HTR-8/SVneo (cell line): ENCODE results near the gene HOMER1.
A peak's percentile ranks its signal among the peaks of the same experiment; 100 is the strongest.
"Not testable (repeated sequence)": the region's sequence is repeated elsewhere in the genome, so short reads cannot be mapped to it uniquely, and the experiment has no call there.

Source experiments
- DNase-seq: peaks from one replicate; pipeline ENCODE4 v3.0.0; 2011; ENCODE audit warnings: low spot score, mixed read lengths; ENCODE audit not compliant: insufficient read length
- FAIRE-seq: peaks from 2 replicates; lab custom pipeline; 2011; peaks lifted over from hg19 to GRCh38; lab: Jason Lieb, UNC

Gene HOMER1

DNA sequence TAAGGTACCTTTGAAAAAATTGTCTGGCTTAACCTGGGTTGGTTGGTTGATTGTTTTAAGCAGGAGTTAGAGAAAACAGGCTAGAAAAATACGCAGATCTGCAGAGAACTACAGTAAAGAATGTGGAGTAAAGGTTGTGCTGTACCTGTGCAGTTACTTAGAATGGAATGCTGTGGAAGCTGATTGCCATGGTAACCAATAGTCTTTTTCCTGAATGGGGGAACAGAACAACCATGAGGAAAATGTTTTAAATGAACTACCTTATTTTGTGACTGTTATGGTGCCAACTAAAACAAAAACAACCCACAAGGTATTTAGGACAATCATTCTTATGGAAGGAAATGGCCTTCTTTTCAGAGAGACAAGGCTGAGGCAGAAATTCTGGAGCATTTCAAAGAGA, 4.8 kb upstream of the HOMER1 start:
- DNase-seq (no peak), FAIRE-seq (no peak)

DNA sequence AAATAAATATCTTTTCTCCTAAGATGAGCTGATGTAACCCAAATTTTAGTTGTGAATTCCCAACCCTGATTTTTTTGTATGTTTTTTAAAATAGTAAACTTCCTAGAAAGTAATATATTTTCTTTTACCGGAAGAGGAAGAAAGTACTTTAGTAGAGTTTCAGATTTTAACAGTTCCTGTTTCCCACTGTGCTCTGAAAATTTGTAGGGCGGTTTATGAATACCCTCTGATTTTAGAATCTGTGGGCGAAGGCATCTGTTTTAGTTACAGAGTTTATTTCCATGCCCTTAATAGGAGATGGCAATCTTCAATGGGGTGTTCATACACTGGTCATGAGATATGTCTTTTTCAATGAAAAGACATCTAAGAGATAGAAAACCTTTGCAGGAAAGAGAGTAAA, 3.7 kb upstream of the HOMER1 start:
- DNase-seq (no peak), FAIRE-seq (no peak)

DNA sequence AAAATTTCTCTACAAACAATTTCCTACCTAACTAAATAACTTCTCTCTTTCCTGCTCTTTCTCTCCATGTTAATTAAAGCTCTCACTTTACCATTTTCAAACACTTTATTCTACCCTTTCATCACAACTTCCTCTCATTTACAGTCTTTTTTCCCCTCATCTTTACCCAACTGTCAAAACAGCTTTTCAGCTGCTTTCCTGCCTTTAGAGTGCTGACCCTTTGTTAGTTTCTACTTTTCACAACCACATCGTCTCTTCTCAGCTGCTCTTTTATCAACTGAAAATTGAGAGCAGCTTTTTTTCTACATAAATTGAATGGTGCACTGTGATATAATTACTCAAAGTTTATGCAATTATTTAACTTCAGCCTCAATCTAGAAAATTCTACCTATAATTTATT, 3.1 kb upstream of the HOMER1 start:
- no peak for DNase-seq
- FAIRE-seq = no peak

GRCh38 chr5:79516331-79516730, 2.4 kb upstream of the HOMER1 start:
- not testable (repeated sequence) for DNase-seq, FAIRE-seq

- peak; percentile 97 for FAIRE-seq
- peak; percentile 80 for DNase-seq
Measured at GRCh38 chr5:79514391-79515105, 614 bp upstream of the HOMER1 start.

- DNase-seq = peak; percentile 23
- no peak for FAIRE-seq
Measured at GRCh38 chr5:79513308-79513703, 628 bp downstream of the HOMER1 start.

- DNase-seq (no peak), FAIRE-seq (no peak)
Measured at GRCh38 chr5:79512471-79513307, 1.2 kb downstream of the HOMER1 start.

DNA sequence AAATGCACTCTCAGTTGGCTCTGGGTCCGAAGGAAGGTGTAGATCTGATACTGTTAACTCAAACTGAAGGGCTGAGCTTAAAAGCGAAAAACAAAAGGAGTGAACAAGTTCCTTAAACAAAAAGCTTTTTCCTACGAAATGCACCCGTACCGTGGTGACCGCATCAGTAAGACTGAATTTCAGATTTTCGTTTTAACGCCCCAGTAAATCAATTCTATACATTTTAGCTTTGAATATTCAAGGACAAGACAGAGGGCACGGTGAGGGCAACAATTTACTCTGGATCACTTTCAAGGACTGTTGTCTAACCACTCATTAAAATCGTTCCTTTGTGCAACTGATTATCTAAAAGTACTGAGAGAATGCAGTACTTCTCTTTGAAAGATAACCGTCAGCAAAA, 1.9 kb downstream of the HOMER1 start:
- DNase-seq (no peak), FAIRE-seq (no peak)

- FAIRE-seq = no peak
- DNase-seq = no peak
Measured at GRCh38 chr5:79510638-79511037, 3.3 kb downstream of the HOMER1 start.

- DNase-seq (no peak), FAIRE-seq (no peak)
Measured at GRCh38 chr5:79509244-79509885, 4.6 kb downstream of the HOMER1 start.

- FAIRE-seq (no peak), DNase-seq (no peak)
Measured at GRCh38 chr5:79508794-79509193, 5.1 kb downstream of the HOMER1 start.

GRCh38 chr5:79508354-79508753, 5.6 kb downstream of the HOMER1 start:
- no peak for DNase-seq

DNA sequence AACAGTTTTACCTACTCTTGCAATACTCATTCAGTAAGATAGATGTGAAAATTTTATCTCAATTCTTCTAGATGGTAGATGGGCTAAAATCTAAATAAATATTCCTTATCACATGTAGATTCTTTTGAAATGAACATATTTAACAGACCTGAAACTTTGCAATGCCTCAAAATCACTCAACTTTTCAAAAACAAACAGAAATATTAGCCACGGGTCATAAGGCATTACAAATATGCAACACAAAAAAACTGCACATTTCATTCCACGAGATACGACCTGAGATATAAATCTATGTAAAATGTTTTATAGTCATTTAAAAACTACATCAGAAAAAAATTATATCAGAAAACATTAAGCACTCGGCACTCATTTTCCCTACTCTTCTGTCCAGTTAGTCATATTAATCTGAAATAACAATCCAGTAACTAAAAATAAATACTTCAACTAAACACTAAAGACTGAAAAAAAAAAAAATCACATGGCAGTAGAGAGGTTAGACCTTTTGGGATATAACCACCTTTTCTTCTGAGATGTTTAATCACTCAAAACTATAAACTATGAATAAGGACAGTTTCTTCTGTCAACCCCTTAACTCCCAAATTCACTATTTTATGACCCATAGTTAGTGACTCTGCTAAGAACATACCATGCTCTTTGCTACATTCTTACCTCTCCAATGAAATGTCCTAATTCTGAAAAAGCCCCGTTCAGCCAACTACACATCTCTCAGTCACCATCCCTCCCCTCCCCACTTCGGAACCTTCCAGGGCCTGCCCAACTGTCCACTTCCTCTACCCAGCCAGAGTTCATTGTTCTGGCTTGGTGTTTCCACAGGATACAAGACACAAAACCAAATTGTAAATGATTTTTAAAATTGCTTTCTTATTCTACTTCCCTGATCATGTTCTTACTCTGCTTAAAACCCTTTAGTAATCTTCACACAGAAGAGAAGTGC, 6.4 kb downstream of the HOMER1 start:
- FAIRE-seq (no peak), DNase-seq (no peak)

More at GRCh38 chr5:79508354-79508753, 5.6 kb downstream of the HOMER1 start:
- no peak for FAIRE-seq

GRCh38 chr5:79505138-79505537, 8.8 kb downstream of the HOMER1 start:
- DNase-seq = no peak
- no peak for FAIRE-seq

- FAIRE-seq = no peak
- no peak for DNase-seq
Measured at GRCh38 chr5:79503794-79504495, 10.0 kb downstream of the HOMER1 start.

DNA sequence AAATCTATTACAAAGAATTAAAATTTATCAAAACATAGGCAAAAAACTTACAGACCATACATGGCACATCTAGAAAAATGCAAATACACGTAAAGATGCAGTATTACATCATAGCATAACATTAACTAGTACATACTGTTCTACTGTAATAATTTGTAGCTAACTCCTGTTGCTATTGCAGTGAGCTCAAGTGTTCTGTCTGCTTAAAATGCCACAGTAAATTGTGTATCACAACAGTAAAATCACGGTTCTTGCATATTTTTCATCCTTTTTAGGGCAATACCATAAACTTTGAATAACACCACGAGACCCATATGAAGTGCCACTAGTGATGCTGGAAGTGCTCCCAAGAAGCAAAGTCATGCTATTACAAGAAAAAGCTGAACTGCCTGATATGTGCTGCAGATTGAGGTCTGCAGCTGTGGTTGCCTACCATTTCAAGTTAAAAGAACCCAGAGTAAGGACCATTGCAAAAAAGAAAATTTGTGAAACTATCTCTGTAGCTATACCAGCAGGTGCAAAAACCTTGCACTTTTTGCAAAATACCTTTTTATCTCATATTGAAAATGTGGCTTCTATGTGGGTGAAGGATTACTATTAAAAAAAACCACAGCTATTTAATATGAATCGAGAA, 14.2 kb downstream of the HOMER1 start:
- DNase-seq (no peak), FAIRE-seq (no peak)

GRCh38 chr5:79495311-79495710, 18.6 kb downstream of the HOMER1 start:
- FAIRE-seq (no peak), DNase-seq (no peak)

- FAIRE-seq (no peak), DNase-seq (no peak)
Measured at GRCh38 chr5:79493596-79494345, 20.2 kb downstream of the HOMER1 start.
